HCT116 (cell line): ENCODE data around the gene CIITA. TPM values are rescaled to one million over a fixed set of nuclear protein-coding genes. Genes with fewer than 3 reads are reported as not detected.

Experiments used
- ATAC-seq: fragments of 200-7000 bp; cut with Tn5 transposase; 2 replicates; pipeline ENCODE4 v1.9.1; 2020; ENCODE audit warnings: mild to moderate bottlenecking, moderate library complexity
- BruUV-seq: library from RNA; stranded (reverse); fragments of 400-500 nt; replicated peaks from 2 replicates; lab custom pipeline; 2021; lab: Mats Ljungman, UMichigan
- CTCF ChIA-PET: fragments of 300-600 bp; sonication (Branson Sonifier 250); formaldehyde crosslinking; loops from one replicate; lab custom pipeline; 2021; ENCODE audit warnings: antibody characterized with exemption; lab: Charles Lee
- POLR2A ChIA-PET: fragments of 300-600, 350-600 bp; sonication (Branson Sonifier 250); formaldehyde crosslinking; loops from one replicate; lab custom pipeline; 2021; ENCODE audit warnings: antibody characterized with exemption; lab: Charles Lee
- RAD21 ChIA-PET, 2 experiments: fragments of 300-600 bp; sonication (Branson Sonifier 250); formaldehyde crosslinking; loops; one replicate each; lab custom pipeline; 2023; ENCODE audit warnings: low total read pairs in 2 of 2; ENCODE audit not compliant: uncharacterized antibody in 2 of 2, unreplicated experiment in 2 of 2, low non-redundant PET in 1 of 2; lab: Charles Lee
- DNase-seq: peaks from one replicate; pipeline ENCODE4 v3.0.0-alpha.2; 2010; ENCODE audit warnings: low read depth, low spot score
- H2AFZ ChIP-seq: fragments of 200-600 bp; shearing (Covaris generic), sonication (generic); 2 replicates; pipeline ENCODE4 v1.6.1; 2017; ENCODE audit warnings: low read depth, mixed run types, mixed read lengths, antibody characterized with exemption, low read length; ENCODE audit not compliant: poor library complexity, severe bottlenecking
- H3K27ac ChIP-seq: 2 replicates; pipeline ENCODE4 v1.5.1; 2012; ENCODE audit warnings: low read depth, low read length
- H3K27me3 ChIP-seq: fragments of 200-600 bp; sonication (generic); 2 replicates; pipeline ENCODE4 v1.6.1; 2016; ENCODE audit warnings: mixed run types, low read length, mixed read lengths; ENCODE audit not compliant: insufficient read depth
- H3K36me3 ChIP-seq, 2 experiments: fragments of 200-500 bp in 1 of 2; fragments of 200-600 bp in 1 of 2; sonication (Bioruptor generic) in 1 of 2; sonication (generic) in 1 of 2; 2 replicates each; pipeline versions ENCODE4 v1.5.1 to v1.6.1; 2014 to 2016; ENCODE audit warnings: low read length in 2 of 2, inconsistent platforms in 1 of 2, mixed read lengths in 1 of 2, mixed run types in 1 of 2; ENCODE audit not compliant: insufficient read depth in 2 of 2, control insufficient read depth in 1 of 2
- H3K4me1 ChIP-seq, 2 experiments: fragments of 200-600 bp in 1 of 2; sonication (generic) in 1 of 2; 2 replicates each; pipeline versions ENCODE4 v1.5.1 to v1.6.1; 2012 to 2017; ENCODE audit warnings: low read length in 2 of 2, inconsistent platforms in 1 of 2, mild to moderate bottlenecking in 1 of 2, mixed read lengths in 1 of 2, mixed run types in 1 of 2, moderate library complexity in 1 of 2; ENCODE audit not compliant: insufficient read depth in 2 of 2, control insufficient read depth in 1 of 2
- H3K4me2 ChIP-seq: fragments of 200-600 bp; sonication (generic); 2 replicates; pipeline ENCODE4 v1.6.1; 2017; ENCODE audit warnings: mixed run types, low read length, mixed read lengths
- H3K4me3 ChIP-seq, 2 experiments: fragments of 200-600 bp in 1 of 2; sonication (generic) in 1 of 2; replicated peaks in 1 of 2; 2 replicates each; pipeline ENCODE4 v1.5.1; 2011 to 2016; ENCODE audit warnings: low read length in 2 of 2, control low read depth in 1 of 2, low read depth in 1 of 2, mild to moderate bottlenecking in 1 of 2, mixed read lengths in 1 of 2, mixed run types in 1 of 2
- H3K79me2 ChIP-seq: fragments of 200-600 bp; sonication (generic); 2 replicates; pipeline ENCODE4 v1.6.1; 2017; ENCODE audit warnings: mild to moderate bottlenecking, mixed run types, low read length, moderate library complexity, mixed read lengths; ENCODE audit not compliant: insufficient read depth
- H3K9ac ChIP-seq: fragments of 200-600 bp; sonication (generic); 2 replicates; pipeline ENCODE4 v1.6.1; 2016; ENCODE audit warnings: low read length, mixed read lengths
- H3K9me2 ChIP-seq: fragments of 200-600 bp; sonication (generic), shearing (Covaris generic); 2 replicates; pipeline ENCODE4 v1.6.1; 2017; ENCODE audit warnings: mixed run types, mild to moderate bottlenecking, moderate library complexity; ENCODE audit not compliant: insufficient read depth
- H3K9me3 ChIP-seq, 2 experiments: fragments of 200-500 bp in 1 of 2; fragments of 200-600 bp in 1 of 2; sonication (Bioruptor generic) in 1 of 2; sonication (generic) in 1 of 2; 2 replicates each; pipeline ENCODE4 v1.6.1; 2014 to 2017; ENCODE audit warnings: low read length in 2 of 2, mixed read lengths in 2 of 2, inconsistent platforms in 1 of 2, low read depth in 1 of 2, mild to moderate bottlenecking in 1 of 2, mixed run types in 1 of 2, moderate library complexity in 1 of 2; ENCODE audit not compliant: control insufficient read depth in 1 of 2, insufficient read depth in 1 of 2
- H4K20me1 ChIP-seq: fragments of 200-600 bp; sonication (generic), shearing (Covaris generic); 2 replicates; pipeline ENCODE4 v1.6.1; 2017; ENCODE audit warnings: mixed run types, mild to moderate bottlenecking, moderate library complexity; ENCODE audit not compliant: insufficient read depth
- CTCF ChIP-seq, 3 experiments: fragments of 200-600 bp in 1 of 3; sonication (generic) in 1 of 3; IDR thresholded peaks in 2 of 3; conservative IDR thresholded peaks in 1 of 3; 2 replicates each; pipeline ENCODE4 v1.5.1; 2012 to 2017; ENCODE audit warnings: low read depth in 2 of 3, low read length in 2 of 3, antibody characterized with exemption in 1 of 3, borderline replicate concordance in 1 of 3, control low read depth in 1 of 3, mild to moderate bottlenecking in 1 of 3, mixed read lengths in 1 of 3, mixed run types in 1 of 3, moderate library complexity in 1 of 3; ENCODE audit not compliant: insufficient read depth in 1 of 3
- RAD21 ChIP-seq: IDR thresholded peaks from 2 replicates; pipeline ENCODE4 v1.6.1; 2012; ENCODE audit warnings: low read depth, mild to moderate bottlenecking
- REST ChIP-seq: IDR thresholded peaks from 2 replicates; pipeline ENCODE4 v1.6.1; 2012; ENCODE audit warnings: low read depth
- YY1 ChIP-seq: IDR thresholded peaks from 2 replicates; pipeline ENCODE4 v1.6.1; 2011; ENCODE audit warnings: low read length, low read depth, moderate library complexity, mild to moderate bottlenecking; ENCODE audit not compliant: insufficient replicate concordance; ENCODE audit errors: extremely low read depth
- ZBTB33 ChIP-seq: IDR thresholded peaks from 2 replicates; pipeline ENCODE4 v1.6.1; 2011; ENCODE audit warnings: mild to moderate bottlenecking, low read length, moderate library complexity; ENCODE audit not compliant: insufficient replicate concordance; ENCODE audit errors: extremely low read depth
- intact Hi-C: fragments of 100-400 bp; cut with micrococcal nuclease; formaldehyde crosslinking; loops from 2 replicates; pipeline ENCODE4 v1.10.0; 2022
- total RNA-seq: library from RNA; stranded (reverse); gene quantifications from one replicate; pipeline ENCODE4 v1.2.1, GENCODE V29; 2021; ENCODE audit not compliant: unreplicated experiment
- TF ChIP-seq, protein P1 (sequence below): IDR thresholded peaks from 2 replicates; pipeline ENCODE4 v1.6.1; 2012
- TF ChIP-seq, protein P2 (sequence below): IDR thresholded peaks from 2 replicates; pipeline ENCODE4 v1.6.1; 2012

The CIITA gene
- total RNA-seq, 1 experiment from 2014 or later = 0.25 TPM

DNA sequence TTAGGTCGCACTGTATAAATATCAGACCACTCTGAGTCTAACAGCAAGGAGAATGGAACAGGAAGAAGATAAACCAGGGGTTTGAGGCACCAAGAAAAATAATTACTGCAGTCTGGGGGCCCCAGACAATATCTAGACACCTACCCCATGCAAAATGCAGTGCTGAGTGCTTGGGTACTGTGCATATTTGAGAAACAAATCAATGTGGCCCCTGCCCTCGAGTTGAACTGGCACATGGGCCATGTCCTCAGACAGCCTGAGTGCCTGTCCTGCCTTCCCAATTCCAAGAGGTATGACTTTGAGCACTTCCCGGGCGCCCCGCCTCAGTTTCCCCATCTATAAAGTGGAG is 6.2 kb upstream of the CIITA start:
- H2AFZ ChIP-seq = no peak overlapping the region
- H3K4me1 ChIP-seq = peaks cover 5 to 14% of the 10 kb centered on the region in 2 experiments; a peak in 3 of 4 replicates
- H3K36me3 ChIP-seq = no peaks in the 10 kb centered on the region
- H3K27ac ChIP-seq = no peak overlapping the region
- H3K4me2 ChIP-seq = peak overlapping the region; percentile 55
- no peaks in the 10 kb centered on the region for H3K9me2 ChIP-seq
- no peak overlapping the region for H3K9ac ChIP-seq
- DNase-seq (no peak), ATAC-seq (no peak; the same call in 1 of the 2 replicates)
- H3K4me3 ChIP-seq = no peak overlapping the region
- no peaks in the 10 kb centered on the region for H3K79me2 ChIP-seq
- no peaks in the 10 kb centered on the region for H3K27me3 ChIP-seq
- no peaks in the 10 kb centered on the region for H3K9me3 ChIP-seq
- TF ChIP-seq, protein P1, sequence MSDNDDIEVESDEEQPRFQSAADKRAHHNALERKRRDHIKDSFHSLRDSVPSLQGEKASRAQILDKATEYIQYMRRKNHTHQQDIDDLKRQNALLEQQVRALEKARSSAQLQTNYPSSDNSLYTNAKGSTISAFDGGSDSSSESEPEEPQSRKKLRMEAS = peak; percentile 78
- TF ChIP-seq REST = no peak
- no peak for TF ChIP-seq ZBTB33
- no peak for TF ChIP-seq YY1
- no peak for TF ChIP-seq CTCF (IDR thresholded peaks at IDR 0.05 in 2 of 3, conservative IDR thresholded peaks at IDR 0.05 in 1 of 3; ENCODE audit: borderline replicate concordance in 1 of 3, insufficient read depth in 1 of 3, low read depth in 2 of 3, low read length in 2 of 3)
- TF ChIP-seq, protein P2, sequence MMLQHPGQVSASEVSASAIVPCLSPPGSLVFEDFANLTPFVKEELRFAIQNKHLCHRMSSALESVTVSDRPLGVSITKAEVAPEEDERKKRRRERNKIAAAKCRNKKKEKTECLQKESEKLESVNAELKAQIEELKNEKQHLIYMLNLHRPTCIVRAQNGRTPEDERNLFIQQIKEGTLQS = no peak
- TF ChIP-seq RAD21 = no peak
- ChIA-PET POLR2A (no interaction called here), RAD21 (interaction anchor here in 1 of 2 experiments (0.7 kb wide), 1 partner anchor 630 kb away, joined by 3 read pairs; no protein-coding TSS in a partner anchor), CTCF (interaction anchor here (1.5 kb wide), 1 partner anchor 48 kb away, joined by 4 read pairs; no protein-coding TSS in a partner anchor)
- intact Hi-C loops = loop anchor here (10.0 kb wide), 1 partner anchor 56 kb away; the partner anchor contains the start of gene TVP23A
- no peaks in the 10 kb centered on the region for H4K20me1 ChIP-seq
- no TSS peak for BruUV-seq
